ENCODE data around the gene TRAP1.

- TF ChIP-seq REST (IDR thresholded peaks at IDR 0.05; ENCODE audit: borderline replicate concordance) (no peak), TAF1 (IDR thresholded peaks at IDR 0.05; ENCODE audit: low read depth) (no peak), RAD21 (conservative IDR thresholded peaks at IDR 0.05) (no peak), EZH2 (IDR thresholded peaks at IDR 0.05; ENCODE audit: borderline replicate concordance, insufficient read depth, low read length, poor library complexity, severe bottlenecking) (no peak)
- TF ChIP-seq, protein P1, sequence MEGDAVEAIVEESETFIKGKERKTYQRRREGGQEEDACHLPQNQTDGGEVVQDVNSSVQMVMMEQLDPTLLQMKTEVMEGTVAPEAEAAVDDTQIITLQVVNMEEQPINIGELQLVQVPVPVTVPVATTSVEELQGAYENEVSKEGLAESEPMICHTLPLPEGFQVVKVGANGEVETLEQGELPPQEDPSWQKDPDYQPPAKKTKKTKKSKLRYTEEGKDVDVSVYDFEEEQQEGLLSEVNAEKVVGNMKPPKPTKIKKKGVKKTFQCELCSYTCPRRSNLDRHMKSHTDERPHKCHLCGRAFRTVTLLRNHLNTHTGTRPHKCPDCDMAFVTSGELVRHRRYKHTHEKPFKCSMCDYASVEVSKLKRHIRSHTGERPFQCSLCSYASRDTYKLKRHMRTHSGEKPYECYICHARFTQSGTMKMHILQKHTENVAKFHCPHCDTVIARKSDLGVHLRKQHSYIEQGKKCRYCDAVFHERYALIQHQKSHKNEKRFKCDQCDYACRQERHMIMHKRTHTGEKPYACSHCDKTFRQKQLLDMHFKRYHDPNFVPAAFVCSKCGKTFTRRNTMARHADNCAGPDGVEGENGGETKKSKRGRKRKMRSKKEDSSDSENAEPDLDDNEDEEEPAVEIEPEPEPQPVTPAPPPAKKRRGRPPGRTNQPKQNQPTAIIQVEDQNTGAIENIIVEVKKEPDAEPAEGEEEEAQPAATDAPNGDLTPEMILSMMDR (IDR thresholded peaks at IDR 0.05; ENCODE audit: poor library complexity, severe bottlenecking): no peak
Measured at GRCh38 chr16:3715430-3715829, 1.9 kb downstream of the TRAP1 start.
